ENCODE measurements around the gene NXPH4.

Gene NXPH4

DNA sequence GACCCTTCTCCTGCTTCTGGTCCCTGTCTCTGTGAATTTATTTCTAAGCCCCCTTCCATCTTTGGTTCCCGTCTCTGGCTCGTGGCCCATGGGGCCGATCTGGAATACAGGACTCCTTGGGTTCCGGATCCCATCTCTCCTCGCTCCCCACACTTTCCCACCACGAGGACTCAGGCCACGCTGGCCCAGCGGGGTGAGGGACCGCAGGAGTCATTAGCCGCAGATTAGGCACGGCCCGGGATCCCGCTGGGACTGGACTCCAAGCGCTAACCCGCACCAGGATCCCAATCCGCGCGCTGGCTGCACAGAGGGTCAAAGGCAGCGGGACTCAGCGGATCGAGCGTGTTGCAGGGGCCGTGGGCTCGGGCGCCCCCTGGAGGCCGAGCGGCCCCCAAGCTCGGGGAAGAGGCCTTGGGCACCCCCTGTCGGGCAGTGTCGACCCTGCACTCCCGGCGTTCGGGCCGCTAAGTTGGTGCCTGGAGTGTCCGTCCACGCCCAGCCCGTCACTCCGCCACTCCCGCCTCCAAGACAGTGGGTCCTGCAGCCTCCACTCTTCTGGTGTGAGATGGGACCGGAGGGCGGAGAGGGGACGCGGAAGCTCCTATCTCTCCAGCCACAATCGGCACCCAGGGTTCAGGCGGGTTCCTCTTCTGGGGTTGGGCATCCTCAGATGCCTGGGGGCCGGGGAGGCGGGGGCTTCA lies 22.4 kb downstream of the NXPH4 start:
- Histone ChIP-seq H3K27me3 (ENCODE audit: control insufficient read depth in 1 of 2, insufficient read depth in 2 of 2, low read length in 2 of 2) (peaks cover 73 to 84% of the 10 kb centered on the region in 2 donors), H3K36me3 (ENCODE audit: control insufficient read depth in 2 of 2, insufficient read depth in 2 of 2, low read length in 2 of 2) (peaks cover under 1 to 4% of the 10 kb centered on the region in 2 donors), H3K4me1 (ENCODE audit: control insufficient read depth, insufficient read depth, low read length) (peaks cover 60% of the 10 kb centered on the region), H3K4me3 (ENCODE audit: low read length in 2 of 2) (peak overlapping the region; percentile 70 to 74), H3K27ac (ENCODE audit: low read length) (no peak overlapping the region), H3K9me3 (ENCODE audit: control insufficient read depth in 2 of 2, low read length in 2 of 2) (no peaks in the 10 kb centered on the region), H3K9ac (ENCODE audit: low read length in 2 of 2) (no peak overlapping the region)

DNA sequence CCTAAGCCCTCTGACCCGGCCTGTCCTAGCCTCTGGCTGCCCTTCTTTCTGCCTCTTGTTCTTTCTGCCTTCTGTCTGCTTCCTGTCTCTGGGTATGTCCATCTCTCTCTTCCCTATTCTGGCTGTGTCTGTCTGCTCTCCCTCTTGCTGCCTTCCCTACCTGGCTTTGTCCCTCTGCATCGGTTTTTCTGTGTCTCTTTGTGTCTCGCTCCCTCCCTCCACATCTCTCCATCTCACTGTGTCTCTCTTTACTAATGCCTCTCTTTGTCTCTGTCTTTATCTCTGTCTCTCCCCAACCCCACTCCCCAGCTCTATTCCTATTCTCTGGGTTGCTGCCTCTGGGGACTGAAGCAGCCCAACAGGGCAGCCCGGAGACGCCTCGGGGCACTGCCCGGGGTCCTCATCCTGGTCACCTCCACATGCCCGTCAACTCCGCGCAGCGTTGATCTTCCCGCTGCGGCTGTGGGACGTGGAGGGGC lies 23.0 kb downstream of the NXPH4 start:
- Histone ChIP-seq H3K27me3 (ENCODE audit: control insufficient read depth in 1 of 2, insufficient read depth in 2 of 2, low read length in 2 of 2) (peaks cover 78 to 89% of the 10 kb centered on the region in 2 donors), H3K9ac (ENCODE audit: low read length in 2 of 2) (no peak overlapping the region), H3K36me3 (ENCODE audit: control insufficient read depth in 2 of 2, insufficient read depth in 2 of 2, low read length in 2 of 2) (no peaks in the 10 kb centered on the region), H3K4me1 (ENCODE audit: control insufficient read depth, insufficient read depth, low read length) (peaks cover 60% of the 10 kb centered on the region), H3K27ac (ENCODE audit: low read length) (no peak overlapping the region), H3K4me3 (ENCODE audit: low read length in 2 of 2) (peak overlapping the region; percentile 66 to 74), H3K9me3 (ENCODE audit: control insufficient read depth in 2 of 2, low read length in 2 of 2) (no peaks in the 10 kb centered on the region)

DNA sequence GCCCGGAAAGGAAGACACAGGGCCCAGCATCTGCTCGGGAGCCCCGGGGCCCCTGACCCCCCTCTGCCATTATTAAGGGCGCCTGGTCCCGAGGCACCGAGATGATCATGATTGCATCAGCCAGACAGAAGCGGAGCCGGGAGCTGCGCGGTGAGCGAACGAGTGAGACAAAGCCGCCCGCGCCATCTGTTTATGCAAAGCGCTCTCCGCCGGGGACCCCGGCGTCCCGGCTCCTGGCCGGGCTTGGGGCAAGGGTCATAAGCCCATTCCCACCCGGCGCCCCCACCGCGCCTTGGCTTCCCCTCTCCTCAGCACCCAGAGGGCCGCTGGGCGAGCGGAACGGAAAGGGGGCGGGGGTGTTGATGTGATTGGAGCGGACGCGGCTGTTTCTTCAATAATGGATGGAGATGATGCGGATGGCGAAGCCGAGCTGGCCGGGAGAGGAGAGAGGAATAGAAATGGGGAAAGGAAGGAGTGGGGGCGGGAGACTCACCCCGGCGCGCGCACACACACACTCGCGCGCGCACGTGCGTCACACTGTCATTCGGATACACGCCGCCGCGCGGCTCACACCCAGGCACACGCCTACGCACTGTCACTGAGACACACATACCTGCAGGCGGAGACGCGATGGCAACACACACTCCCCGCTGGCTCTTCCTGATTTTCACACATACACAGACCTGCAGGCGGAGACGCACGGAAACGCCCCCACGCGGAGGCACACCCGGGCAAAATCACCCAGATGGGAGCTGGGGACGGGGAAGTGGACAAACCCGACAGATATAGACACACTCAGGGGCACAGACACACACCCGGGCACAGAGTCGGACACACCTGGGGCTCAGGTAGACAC lies 23.7 kb downstream of the NXPH4 start:
- H3K9ac ChIP-seq (ENCODE audit: low read length in 2 of 2), result peak overlapping the region in 1 of 2 donors; percentile 32
- peak overlapping the region; percentile 66 to 74 for H3K4me3 ChIP-seq (ENCODE audit: low read length in 2 of 2)
- H3K4me1 ChIP-seq (ENCODE audit: control insufficient read depth, insufficient read depth, low read length), result peaks cover 60% of the 10 kb centered on the region
- no peak overlapping the region for H3K27ac ChIP-seq (ENCODE audit: low read length)
- H3K9me3 ChIP-seq (ENCODE audit: control insufficient read depth in 2 of 2, low read length in 2 of 2), result no peaks in the 10 kb centered on the region
- H3K27me3 ChIP-seq (ENCODE audit: control insufficient read depth in 1 of 2, insufficient read depth in 2 of 2, low read length in 2 of 2), result peaks cover 78 to 91% of the 10 kb centered on the region in 2 donors
- H3K36me3 ChIP-seq (ENCODE audit: control insufficient read depth in 2 of 2, insufficient read depth in 2 of 2, low read length in 2 of 2), result no peaks in the 10 kb centered on the region

DNA sequence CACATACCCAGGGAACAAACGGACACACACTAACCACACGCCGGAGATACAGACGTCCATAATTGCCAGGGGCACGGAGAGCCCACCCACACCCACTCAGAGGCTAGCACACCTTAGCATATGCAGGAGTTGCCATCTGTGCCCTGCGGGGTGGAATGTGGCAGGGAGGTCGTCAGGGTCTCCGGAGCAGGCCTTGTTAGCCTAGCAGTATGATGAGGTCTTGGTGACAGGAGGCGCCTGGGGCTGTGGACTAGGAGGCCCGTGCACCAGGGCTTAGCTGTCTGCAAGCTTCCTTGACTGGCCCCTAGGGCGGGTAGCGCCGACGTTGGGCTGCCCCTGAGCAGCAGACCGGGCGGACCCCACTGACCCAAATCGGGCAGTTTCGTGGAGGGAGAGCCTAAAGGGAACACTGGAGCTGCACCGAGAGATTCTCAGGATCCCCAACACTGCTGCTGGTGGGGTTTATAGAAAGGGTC lies 24.4 kb downstream of the NXPH4 start:
- peaks cover 75 to 86% of the 10 kb centered on the region in 2 donors for H3K27me3 ChIP-seq (ENCODE audit: control insufficient read depth in 1 of 2, insufficient read depth in 2 of 2, low read length in 2 of 2)
- H3K36me3 ChIP-seq (ENCODE audit: control insufficient read depth in 2 of 2, insufficient read depth in 2 of 2, low read length in 2 of 2), result no peaks in the 10 kb centered on the region
- H3K9ac ChIP-seq (ENCODE audit: low read length in 2 of 2), result peak overlapping the region in 1 of 2 donors; percentile 32
- H3K27ac ChIP-seq (ENCODE audit: low read length), result no peak overlapping the region
- H3K4me1 ChIP-seq (ENCODE audit: control insufficient read depth, insufficient read depth, low read length), result peaks cover 60% of the 10 kb centered on the region
- peak overlapping the region; percentile 66 to 74 for H3K4me3 ChIP-seq (ENCODE audit: low read length in 2 of 2)
- no peaks in the 10 kb centered on the region for H3K9me3 ChIP-seq (ENCODE audit: control insufficient read depth in 2 of 2, low read length in 2 of 2)

DNA sequence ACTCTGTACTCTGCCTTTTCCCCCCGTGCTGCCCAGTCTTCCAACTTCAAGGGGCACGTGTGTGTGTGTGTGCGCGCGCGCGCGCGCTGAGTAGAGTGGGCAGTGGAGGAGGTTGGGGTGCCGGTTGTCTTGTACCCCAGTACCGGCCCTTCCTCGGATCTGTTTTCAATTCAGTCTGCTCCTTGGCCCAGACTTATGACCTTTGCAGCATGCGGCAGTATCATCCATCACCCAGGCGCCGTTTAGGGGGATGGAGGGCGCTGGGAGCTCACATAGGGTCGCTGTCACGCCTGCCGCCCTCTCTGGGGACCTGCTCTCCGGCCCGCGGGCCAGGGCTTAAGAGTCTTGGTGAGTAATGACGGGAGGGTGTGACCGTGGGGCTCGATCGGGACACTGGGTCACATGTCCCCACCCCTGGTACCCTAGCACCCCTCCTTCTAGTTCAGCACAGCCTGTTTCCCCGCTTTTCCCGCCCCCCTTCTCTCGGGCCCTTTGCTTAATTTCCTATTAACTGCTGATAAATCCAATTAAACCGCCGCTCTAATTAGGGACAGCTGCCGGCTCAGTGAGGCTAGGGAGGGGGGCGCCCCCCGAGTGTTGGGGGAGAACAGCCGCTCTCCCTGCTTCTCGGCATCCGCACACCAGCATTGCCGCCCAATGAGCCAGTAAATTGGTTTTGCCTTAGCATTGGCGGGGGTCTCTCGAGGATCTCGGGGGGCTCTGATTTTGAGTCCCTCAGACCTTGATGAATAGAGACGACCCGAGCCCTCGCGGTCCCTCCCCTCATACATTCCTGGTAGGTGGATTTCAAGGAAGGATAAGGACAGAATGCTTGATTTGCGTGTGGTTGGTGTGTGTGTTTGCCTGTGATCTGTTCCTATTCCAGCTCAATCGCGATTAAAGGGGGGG lies 25.1 kb downstream of the NXPH4 start:
- H3K4me1 ChIP-seq (ENCODE audit: control insufficient read depth, insufficient read depth, low read length), result peaks cover 60% of the 10 kb centered on the region
- H3K9me3 ChIP-seq (ENCODE audit: control insufficient read depth in 2 of 2, low read length in 2 of 2), result no peaks in the 10 kb centered on the region
- peaks cover 70 to 80% of the 10 kb centered on the region in 2 donors for H3K27me3 ChIP-seq (ENCODE audit: control insufficient read depth in 1 of 2, insufficient read depth in 2 of 2, low read length in 2 of 2)
- no peaks in the 10 kb centered on the region for H3K36me3 ChIP-seq (ENCODE audit: control insufficient read depth in 2 of 2, insufficient read depth in 2 of 2, low read length in 2 of 2)
- no peak overlapping the region for H3K4me3 ChIP-seq (ENCODE audit: low read length in 2 of 2)
- no peak overlapping the region for H3K9ac ChIP-seq (ENCODE audit: low read length in 2 of 2)
- no peak overlapping the region for H3K27ac ChIP-seq (ENCODE audit: low read length)

DNA sequence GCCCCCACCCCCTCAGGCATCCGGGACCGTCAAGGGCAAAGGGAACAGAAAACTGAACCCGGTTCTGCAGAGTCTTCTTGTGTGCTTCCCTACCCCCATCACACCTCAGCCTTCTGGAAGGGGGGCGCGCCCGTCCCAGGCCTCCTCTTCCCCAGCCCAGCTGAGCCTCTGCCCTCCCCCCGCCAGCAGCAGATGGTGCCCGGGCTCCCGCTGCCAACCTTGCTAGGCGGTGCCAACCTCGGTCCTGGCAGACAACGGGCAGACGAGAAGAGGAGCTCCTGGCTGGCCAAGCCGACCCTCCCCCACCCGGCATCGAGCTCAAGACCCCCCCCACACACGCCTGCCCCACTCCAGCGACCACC lies 25.7 kb downstream of the NXPH4 start:
- Histone ChIP-seq H3K9ac (ENCODE audit: low read length in 2 of 2) (no peak overlapping the region), H3K4me1 (ENCODE audit: control insufficient read depth, insufficient read depth, low read length) (peaks cover 60% of the 10 kb centered on the region), H3K4me3 (ENCODE audit: low read length in 2 of 2) (peak overlapping the region in 1 of 2 donors; percentile 47), H3K9me3 (ENCODE audit: control insufficient read depth in 2 of 2, low read length in 2 of 2) (no peaks in the 10 kb centered on the region), H3K27ac (ENCODE audit: low read length) (no peak overlapping the region), H3K27me3 (ENCODE audit: control insufficient read depth in 1 of 2, insufficient read depth in 2 of 2, low read length in 2 of 2) (peaks cover 68 to 75% of the 10 kb centered on the region in 2 donors), H3K36me3 (ENCODE audit: control insufficient read depth in 2 of 2, insufficient read depth in 2 of 2, low read length in 2 of 2) (no peaks in the 10 kb centered on the region)

DNA sequence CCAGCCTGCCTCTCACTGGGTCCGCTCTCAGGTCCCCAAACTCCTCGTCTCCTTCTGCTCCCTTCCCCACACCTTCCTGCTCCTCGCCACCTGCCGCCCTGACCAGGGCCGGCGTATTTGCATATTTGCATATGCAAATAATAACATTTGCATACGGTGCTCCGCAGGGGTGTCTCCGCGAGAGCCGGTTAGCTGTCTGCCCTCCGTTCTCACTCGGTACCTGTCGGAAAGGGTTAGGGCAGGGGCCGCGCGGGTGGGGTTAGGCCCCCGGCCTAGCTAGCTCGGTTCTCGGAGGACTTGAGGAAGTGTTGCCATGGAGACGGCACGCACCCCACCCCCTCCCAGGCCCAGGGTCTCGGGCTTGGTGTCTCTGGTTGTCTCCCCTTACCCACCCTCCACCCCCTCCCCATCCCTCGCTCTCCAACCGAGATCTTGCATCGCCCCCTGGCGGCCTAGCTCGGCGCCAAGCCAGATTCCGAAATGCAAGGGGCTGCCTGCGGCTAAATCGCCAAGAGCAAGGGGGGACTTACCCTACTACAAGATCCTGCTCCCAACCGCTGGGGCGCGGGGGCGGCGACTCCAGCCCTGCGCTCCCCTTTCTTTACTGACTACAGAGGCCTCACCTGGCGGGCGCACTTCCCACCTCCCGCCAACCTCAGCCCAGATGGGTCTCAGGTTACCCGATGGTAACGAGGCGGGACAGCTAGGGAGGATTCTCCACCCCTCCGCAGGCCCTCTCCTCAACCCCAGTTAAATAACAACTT lies 26.3 kb downstream of the NXPH4 start:
- Histone ChIP-seq H3K9ac (ENCODE audit: low read length in 2 of 2) (no peak overlapping the region), H3K27ac (ENCODE audit: low read length) (no peak overlapping the region), H3K27me3 (ENCODE audit: control insufficient read depth in 1 of 2, insufficient read depth in 2 of 2, low read length in 2 of 2) (peaks cover 62 to 70% of the 10 kb centered on the region in 2 donors), H3K36me3 (ENCODE audit: control insufficient read depth in 2 of 2, insufficient read depth in 2 of 2, low read length in 2 of 2) (no peaks in the 10 kb centered on the region), H3K9me3 (ENCODE audit: control insufficient read depth in 2 of 2, low read length in 2 of 2) (no peaks in the 10 kb centered on the region), H3K4me3 (ENCODE audit: low read length in 2 of 2) (peak overlapping the region; percentile 35 to 57), H3K4me1 (ENCODE audit: control insufficient read depth, insufficient read depth, low read length) (peaks cover 59% of the 10 kb centered on the region)

DNA sequence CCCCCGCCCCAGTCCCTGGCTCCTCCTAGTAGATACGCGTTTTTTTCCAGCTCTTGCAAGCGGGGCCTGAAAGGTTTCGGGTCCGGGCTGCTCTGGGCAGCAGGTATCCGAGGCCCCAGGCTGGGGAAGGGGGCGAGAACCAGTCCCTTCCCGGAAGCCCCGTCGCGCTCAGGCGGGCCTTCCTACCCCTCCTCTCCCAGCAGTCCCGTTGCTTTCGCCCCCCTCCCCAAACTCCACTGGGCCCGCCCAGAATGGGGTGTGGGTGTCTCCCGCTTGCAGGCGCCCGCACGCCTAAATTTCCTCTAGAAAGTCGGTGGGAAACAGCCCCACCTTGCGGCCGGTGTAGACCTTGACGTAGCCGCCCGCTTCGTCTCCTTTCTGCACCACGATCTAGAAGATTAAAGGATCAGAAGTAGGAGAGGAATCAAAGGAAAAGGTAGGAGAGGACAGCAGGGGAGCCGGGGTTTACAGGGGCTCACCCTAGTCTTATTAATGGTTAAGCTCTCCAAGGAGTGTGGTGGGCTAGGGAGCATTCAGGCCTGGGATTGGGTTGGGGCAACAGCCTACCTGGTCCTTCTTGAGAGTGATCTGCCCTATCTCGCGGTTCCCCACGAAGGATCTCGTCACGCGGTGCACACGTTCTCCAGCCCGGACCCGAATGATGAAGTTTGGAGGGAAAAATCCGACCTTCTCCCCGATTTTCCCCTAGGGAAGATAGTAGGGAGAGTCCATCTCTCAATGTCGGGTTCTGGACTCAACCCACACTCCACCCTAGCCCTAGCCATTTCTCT lies 27.1 kb downstream of the NXPH4 start:
- Histone ChIP-seq H3K4me1 (ENCODE audit: control insufficient read depth, insufficient read depth, low read length) (peaks cover 51% of the 10 kb centered on the region), H3K9me3 (ENCODE audit: control insufficient read depth in 2 of 2, low read length in 2 of 2) (no peaks in the 10 kb centered on the region), H3K27me3 (ENCODE audit: control insufficient read depth in 1 of 2, insufficient read depth in 2 of 2, low read length in 2 of 2) (peaks cover 56 to 61% of the 10 kb centered on the region in 2 donors), H3K36me3 (ENCODE audit: control insufficient read depth in 2 of 2, insufficient read depth in 2 of 2, low read length in 2 of 2) (no peaks in the 10 kb centered on the region), H3K27ac (ENCODE audit: low read length) (no peak overlapping the region), H3K9ac (ENCODE audit: low read length in 2 of 2) (no peak overlapping the region), H3K4me3 (ENCODE audit: low read length in 2 of 2) (peak overlapping the region in 1 of 2 donors; percentile 40)

DNA sequence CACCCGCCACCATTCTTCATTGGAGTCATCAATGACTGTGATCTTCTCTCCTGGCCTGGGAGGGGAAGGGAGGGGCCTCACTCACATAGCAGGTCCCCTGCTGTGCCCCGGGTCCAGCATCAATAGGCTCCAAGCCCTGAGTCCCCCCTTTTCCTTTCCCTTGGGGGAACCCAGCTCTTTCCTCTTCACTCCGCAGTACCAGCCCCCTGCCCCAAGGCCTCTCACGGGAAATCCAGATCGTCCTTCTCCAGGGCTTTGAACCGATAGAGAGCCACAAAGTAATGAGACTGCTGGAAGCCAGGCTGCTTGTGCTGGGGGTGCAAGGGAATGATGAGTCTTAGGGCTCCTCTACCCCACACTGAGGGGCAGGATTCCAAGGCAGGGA lies 27.7 kb downstream of the NXPH4 start:
- no peak overlapping the region for H3K9ac ChIP-seq (ENCODE audit: low read length in 2 of 2)
- H3K36me3 ChIP-seq (ENCODE audit: control insufficient read depth in 2 of 2, insufficient read depth in 2 of 2, low read length in 2 of 2), result no peaks in the 10 kb centered on the region
- H3K27me3 ChIP-seq (ENCODE audit: control insufficient read depth in 1 of 2, insufficient read depth in 2 of 2, low read length in 2 of 2), result peaks cover 55 to 61% of the 10 kb centered on the region in 2 donors
- no peak overlapping the region for H3K27ac ChIP-seq (ENCODE audit: low read length)
- H3K4me3 ChIP-seq (ENCODE audit: low read length in 2 of 2), result no peak overlapping the region
- peaks cover 46% of the 10 kb centered on the region for H3K4me1 ChIP-seq (ENCODE audit: control insufficient read depth, insufficient read depth, low read length)
- H3K9me3 ChIP-seq (ENCODE audit: control insufficient read depth in 2 of 2, low read length in 2 of 2), result no peaks in the 10 kb centered on the region

All from stomach smooth muscle (tissue), 2 donors.